Ecto neural progenitor cell (in vitro differentiated cells): ENCODE measurements around the gene MRGPRG.
A peak's percentile ranks its signal among the peaks of the same experiment; 100 is the strongest.

Source experiments
- DNase-seq: peaks from one replicate; pipeline ENCODE4 v3.0.0-alpha.2; 2018; ENCODE audit warnings: low spot score

Gene MRGPRG

GRCh38 chr11:3207526-3208189 is 11.0 kb downstream of the MRGPRG start:
- no peak for DNase-seq

GRCh38 chr11:3206922-3207204 is 11.8 kb downstream of the MRGPRG start:
- DNase-seq, result no peak

- DNase-seq, result no peak
These were observed 12.3 kb downstream of the MRGPRG start for GRCh38 chr11:3206156-3206921.

GRCh38 chr11:3205261-3206155 is 13.1 kb downstream of the MRGPRG start:
- DNase-seq, result no peak

GRCh38 chr11:3204141-3205015 is 14.2 kb downstream of the MRGPRG start:
- no peak for DNase-seq

GRCh38 chr11:3203221-3204043 is 15.2 kb downstream of the MRGPRG start:
- DNase-seq, result no peak

- no peak for DNase-seq
These were observed 15.9 kb downstream of the MRGPRG start for GRCh38 chr11:3202759-3203158.

- DNase-seq, result no peak
These were observed 16.3 kb downstream of the MRGPRG start for GRCh38 chr11:3202305-3202704.

GRCh38 chr11:3201677-3202181 is 16.9 kb downstream of the MRGPRG start:
- DNase-seq, result no peak

GRCh38 chr11:3201112-3201581 is 17.5 kb downstream of the MRGPRG start:
- DNase-seq, result no peak

GRCh38 chr11:3200388-3201111 is 18.1 kb downstream of the MRGPRG start:
- peak; percentile 38 for DNase-seq

- peak; percentile 33 for DNase-seq
These were observed 18.9 kb downstream of the MRGPRG start for GRCh38 chr11:3199537-3200295.

GRCh38 chr11:3198815-3199214 is 19.8 kb downstream of the MRGPRG start:
- no peak for DNase-seq

- no peak for DNase-seq
These were observed 20.6 kb downstream of the MRGPRG start for GRCh38 chr11:3197878-3198528.

- DNase-seq, result no peak
These were observed 21.4 kb downstream of the MRGPRG start for GRCh38 chr11:3197044-3197695.

- no peak for DNase-seq
These were observed 22.2 kb downstream of the MRGPRG start for GRCh38 chr11:3196161-3197043.
